ENCODE data around the gene ABHD17A.

The ABHD17A gene

DNA sequence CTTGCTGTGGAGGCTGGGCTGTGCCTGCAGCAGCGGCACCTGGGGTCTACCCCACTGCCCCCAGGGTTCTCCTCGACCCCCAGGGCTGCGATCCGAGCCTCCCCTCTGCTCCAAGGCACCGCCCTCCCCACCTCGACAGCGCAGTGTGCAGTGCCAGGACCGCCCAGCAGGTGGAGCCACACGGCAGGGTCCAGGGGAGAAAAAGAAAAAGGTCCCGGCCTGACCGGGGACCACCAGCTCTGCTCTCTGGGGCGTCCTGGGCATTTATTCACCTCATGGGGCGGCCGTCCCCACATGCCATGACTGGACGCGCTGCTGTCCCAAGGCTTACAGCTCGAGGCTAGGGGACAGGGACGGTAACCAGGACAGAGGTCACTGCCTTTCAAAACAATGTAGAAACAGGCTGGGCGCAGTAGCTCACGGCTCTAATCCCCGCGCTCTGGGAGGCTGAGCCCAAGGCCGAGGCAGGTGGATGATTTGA is 47.6 kb downstream of the ABHD17A start:
- DNase-seq (ENCODE audit: low spot score): peak; percentile 90

DNA sequence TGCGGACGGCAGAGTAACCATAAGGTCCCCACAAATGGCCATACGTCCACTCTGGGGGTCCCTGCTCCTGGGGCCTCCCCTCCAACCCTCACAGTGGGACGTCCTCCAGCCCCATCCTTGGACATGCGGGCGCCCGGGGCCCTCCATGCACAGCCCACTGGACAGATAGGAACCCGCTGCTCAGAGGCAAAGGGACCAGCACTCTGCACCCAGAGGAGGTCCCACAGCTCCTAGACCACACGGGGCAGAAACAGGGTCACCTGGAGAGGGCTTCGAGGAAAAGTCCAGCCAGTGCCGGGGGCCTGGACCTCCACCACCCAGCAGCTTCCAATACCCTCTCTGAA is 48.1 kb downstream of the ABHD17A start:
- DNase-seq (ENCODE audit: low spot score): no peak

DNA sequence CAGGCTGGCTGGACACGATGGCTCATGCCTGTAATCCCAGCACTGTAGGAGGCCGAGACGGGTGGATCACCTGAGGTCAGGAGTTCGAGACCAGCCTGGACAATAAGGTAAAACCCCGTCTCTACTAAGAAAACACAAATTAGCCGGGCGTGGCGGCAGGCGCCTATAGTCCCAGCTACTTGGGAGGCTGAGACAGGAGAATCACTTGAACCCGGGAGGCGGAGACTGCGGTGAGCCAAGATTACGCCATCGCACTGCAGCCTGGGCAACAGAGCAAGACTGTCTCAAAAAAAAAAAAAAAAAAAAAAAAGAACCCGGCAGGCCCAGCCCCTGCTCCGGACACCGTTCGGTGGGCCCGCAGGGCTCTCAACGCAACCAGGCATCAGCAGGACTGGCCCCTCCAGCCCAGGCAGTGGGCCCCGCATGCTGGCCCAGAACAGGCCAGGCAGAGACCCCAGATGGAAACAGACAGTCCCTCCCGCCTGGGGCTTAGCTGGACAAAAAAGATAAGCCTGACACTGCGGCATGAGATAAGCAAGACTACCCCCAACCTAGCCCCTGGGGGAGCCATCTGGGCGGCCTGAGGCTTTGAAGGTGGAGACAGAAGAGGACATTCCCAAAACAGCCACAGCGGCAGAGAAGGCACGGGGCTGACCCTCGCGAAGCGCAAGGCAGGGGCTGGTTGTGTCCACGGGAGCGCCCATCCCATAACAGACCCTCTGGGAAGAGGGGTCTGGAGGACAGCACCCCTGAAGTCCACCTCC is 48.7 kb downstream of the ABHD17A start:
- DNase-seq (ENCODE audit: low spot score): no peak

DNA sequence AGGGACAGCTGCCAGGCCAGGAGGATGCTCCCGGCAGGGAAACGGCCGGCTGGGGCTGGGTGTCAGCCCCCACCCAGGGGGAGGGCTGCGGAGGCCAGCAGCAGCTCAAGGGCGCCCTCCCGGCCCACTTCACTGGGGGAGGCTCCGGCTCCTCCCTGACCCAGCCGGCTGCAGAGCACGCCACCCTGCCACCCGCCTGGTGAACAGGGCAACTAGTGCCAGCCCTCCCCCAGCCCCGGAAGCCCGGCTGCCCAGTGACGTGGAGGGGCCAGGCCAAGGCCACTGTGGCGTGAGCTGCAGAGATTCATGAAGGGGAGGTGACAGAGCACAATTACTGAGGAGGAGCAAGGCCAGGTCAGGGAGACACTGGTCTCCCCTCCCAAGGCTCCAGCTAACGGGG is 51.8 kb downstream of the ABHD17A start:
- DNase-seq (ENCODE audit: low spot score): no peak

DNA sequence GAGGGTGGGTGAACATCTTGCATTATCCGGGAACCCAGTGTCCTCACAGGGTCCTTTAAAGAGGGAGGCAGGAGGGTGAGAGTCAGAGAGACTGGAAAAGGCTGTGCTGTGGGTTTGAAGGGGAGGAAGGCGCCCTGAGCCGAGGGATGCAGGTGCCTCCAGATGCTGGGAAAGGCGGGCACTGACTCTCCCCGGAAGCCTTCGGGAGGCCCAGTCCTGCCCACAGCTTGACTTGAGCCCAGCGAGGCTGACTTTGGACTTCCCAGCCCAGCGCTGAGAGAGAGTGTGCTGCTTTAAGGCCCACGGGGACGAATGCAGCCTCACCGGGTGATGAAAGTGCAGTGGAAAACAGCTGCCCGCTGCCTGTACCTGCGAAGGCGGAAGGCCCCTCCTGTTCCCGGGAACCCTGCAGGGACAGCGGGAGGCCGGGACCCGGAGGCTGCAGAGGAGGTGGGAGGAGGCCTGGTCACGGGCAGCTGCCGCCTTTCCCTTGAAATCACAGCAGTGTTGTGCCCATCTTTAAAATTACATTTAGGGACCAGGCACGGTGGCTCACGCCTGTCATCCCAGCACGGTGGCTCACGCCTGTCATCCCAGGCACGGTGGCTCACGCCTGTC is 53.1 kb downstream of the ABHD17A start:
- DNase-seq (ENCODE audit: low spot score): no peak

DNA sequence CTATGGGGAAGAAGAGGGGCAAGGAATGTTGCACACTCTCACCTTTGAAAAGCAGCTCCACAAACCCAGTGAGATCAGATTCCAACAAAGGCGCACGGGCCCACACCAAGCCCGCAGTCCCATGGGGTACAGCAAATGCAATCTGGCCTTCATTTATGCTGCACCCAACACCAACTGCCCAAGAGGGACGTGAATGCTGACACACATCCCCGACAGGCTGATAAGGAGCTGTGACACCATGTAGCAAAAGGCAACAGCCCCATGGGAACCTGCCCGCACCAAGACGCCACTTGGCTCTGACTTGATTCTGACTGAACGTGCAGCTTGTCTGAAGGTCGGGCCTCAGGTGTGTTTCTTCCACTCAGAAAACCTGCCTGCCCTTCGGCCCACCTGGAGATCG is 54.3 kb downstream of the ABHD17A start:
- DNase-seq (ENCODE audit: low spot score): no peak

DNA sequence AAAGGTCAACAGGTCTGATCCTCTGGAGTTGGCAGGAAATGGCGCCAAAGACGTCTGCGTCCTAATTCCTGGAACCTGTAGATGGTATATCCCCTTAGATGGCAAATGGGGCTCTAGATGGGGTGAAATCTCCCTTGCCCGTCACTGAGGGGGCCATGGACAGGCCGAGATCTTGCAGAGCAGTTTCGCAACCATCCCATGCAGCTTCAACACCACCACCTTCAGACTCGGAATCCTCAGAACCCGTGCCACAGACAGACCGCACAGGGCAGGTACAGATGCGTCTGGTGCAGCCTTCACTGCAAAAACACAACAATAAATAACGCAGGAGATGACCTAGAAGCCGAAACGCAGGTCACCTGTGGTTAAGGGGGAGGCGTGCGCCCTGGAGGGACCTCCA is 54.7 kb downstream of the ABHD17A start:
- DNase-seq (ENCODE audit: low spot score): no peak

DNA sequence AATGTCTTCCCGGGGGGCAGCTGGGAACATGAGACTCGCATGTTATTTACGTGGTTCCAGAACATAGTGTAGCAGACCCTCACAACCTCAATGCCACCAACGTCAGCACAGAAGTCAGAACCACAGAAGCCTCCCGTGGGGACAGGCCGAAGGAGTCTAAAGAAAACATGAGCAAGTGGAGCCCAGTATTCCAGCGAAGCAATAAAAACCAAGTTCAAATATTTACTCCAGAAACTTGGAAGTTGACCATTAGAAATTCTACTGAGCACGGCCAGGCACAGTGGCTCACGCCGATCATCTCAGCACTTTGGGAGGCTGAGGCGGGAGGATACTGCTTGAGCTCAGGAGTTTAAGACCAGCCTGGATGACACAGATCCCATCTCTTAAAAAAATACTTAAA is 55.3 kb downstream of the ABHD17A start:
- DNase-seq (ENCODE audit: low spot score): no peak

DNA sequence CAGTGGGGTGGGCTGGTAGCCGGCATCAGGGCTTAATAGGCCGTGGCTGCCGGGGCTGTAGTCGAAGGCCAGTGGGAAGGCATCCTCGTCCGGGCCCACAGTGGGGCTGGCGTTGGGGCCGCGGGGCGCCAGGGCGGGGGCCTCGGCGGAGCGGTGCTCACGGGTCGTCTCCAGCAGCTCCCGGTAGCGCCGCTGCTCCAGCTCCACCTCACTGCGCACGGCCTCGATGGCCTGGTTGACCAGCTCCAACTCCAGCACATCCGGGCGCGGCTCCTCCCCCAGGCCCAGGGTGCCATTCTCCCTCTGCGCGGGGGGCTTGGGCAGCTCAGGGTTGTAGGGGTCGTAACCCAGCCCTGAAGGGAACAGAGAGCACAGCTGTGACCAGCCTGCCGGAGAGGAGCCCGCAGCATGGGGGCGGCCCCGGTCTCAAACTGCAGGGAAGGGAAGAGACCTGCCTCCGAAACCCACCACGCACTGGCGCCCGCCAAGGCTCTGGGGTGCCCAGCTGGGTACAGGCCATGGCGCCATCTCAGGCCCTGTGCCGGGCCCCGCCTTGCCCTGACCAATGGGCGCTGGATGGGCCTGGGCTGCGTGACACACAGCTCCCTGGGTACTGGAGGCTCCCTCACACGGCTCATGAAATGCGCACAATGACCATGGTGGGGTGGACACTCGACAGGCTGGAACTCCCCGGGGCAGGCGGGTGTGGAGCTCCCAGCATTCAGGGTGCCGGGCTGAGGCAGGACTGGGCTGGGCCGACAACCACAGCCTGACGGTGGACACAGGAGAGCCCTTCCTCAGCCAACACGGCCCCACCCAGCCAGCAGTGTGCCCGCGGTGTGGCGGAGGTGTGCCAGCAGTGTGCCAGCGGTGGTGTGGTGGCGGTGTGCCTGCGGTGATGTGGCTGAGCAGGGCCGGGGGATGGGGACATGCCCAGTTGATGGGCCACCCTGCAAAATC is 56.7 kb downstream of the ABHD17A start:
- DNase-seq (ENCODE audit: low spot score): no peak

DNA sequence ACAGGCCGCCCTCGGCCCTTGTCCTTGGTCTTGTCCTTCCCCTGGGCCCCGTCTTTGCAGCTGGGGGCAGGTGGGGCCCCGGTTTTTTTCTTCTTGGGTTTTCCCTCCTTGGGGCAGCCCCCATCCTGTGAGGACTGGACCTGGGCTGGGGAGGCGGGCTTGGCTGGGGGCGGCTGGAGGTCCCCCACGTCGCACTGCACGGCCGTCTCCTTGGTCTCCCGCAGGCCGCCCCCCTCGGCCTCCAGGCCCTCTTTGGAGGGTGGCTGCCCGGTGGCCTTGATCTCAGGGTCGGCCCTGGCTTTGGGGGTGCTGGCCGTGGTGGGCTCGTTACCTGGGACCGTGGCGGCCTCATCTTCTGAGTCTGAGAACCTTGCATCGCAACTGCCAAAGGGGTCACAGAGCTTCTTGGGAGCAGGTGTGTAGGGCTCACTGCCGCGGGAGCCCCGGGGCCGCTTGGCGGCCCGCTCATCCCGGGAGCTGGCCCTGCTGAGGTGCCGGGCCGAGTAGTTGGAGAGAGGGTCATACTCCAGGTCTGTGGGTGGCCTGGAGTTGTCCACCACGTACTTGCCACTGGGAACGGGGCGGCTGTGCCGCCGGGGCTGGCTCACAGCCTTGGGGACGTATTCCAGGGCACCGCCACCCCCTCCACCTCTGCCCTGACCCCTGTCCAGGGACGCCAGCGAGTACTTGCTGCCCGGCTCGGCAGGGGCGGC is 57.6 kb downstream of the ABHD17A start:
- no peak for DNase-seq (ENCODE audit: low spot score)
